H1 (cell line): ENCODE measurements around the gene ALDH5A1. TPM values are rescaled to one million over a fixed set of nuclear protein-coding genes. Genes with fewer than 3 reads are reported as not detected.

ENCODE experiments used
- CTCF ChIA-PET: fragments of 300-600 bp; sonication (Branson Sonifier 250); formaldehyde crosslinking; loops from one replicate; lab custom pipeline; 2021; ENCODE audit not compliant: partially characterized antibody; lab: Charles Lee
- POLR2A ChIA-PET: fragments of 300-600 bp; sonication (Branson Sonifier 250); formaldehyde crosslinking; loops from one replicate; lab custom pipeline; 2021; ENCODE audit warnings: inconsistent platforms; ENCODE audit not compliant: partially characterized antibody; lab: Charles Lee
- DNase-seq, 2 experiments: peaks; one replicate each; pipeline versions ENCODE4 v3.0.0 to v3.0.0-alpha.2; 2010 to 2022; ENCODE audit warnings: low spot score in 2 of 2, low read depth in 1 of 2, mixed read lengths in 1 of 2
- FAIRE-seq: peaks from 2 replicates; lab custom pipeline; 2011; peaks lifted over from hg19 to GRCh38; lab: Jason Lieb, UNC
- H2AFZ ChIP-seq: 2 replicates; pipeline ENCODE4 v1.8.1; 2012; ENCODE audit warnings: low read length, inconsistent platforms
- H2AK5ac ChIP-seq: 2 replicates; pipeline ENCODE4 v1.6.1; 2013; ENCODE audit warnings: low read depth, low read length
- H2BK120ac ChIP-seq: replicated peaks from 2 replicates; pipeline ENCODE3; 2013; ENCODE audit warnings: low read depth, low read length, inconsistent platforms
- H2BK12ac ChIP-seq: 2 replicates; pipeline ENCODE4 v1.6.1; 2013; ENCODE audit warnings: low read depth, low read length
- H2BK15ac ChIP-seq: 2 replicates; pipeline ENCODE4 v1.6.1; 2013; ENCODE audit warnings: low read length
- H2BK20ac ChIP-seq: 2 replicates; pipeline ENCODE4 v1.6.1; 2013; ENCODE audit warnings: low read length
- H2BK5ac ChIP-seq: 2 replicates; pipeline ENCODE4 v1.6.1; 2013; ENCODE audit warnings: low read depth, low read length
- H3K14ac ChIP-seq: 2 replicates; pipeline ENCODE4 v1.6.1; 2013; ENCODE audit warnings: inconsistent platforms; ENCODE audit not compliant: insufficient read length
- H3K18ac ChIP-seq: 2 replicates; pipeline ENCODE4 v1.6.1; 2013; ENCODE audit warnings: low read length; ENCODE audit errors: extremely low read depth
- H3K23ac ChIP-seq: 2 replicates; pipeline ENCODE4 v1.6.1; 2013; ENCODE audit warnings: inconsistent platforms; ENCODE audit not compliant: insufficient read length
- H3K23me2 ChIP-seq: 2 replicates; pipeline ENCODE4 v1.6.1; 2013; ENCODE audit warnings: low read depth, low read length
- H3K27ac ChIP-seq: 2 replicates; pipeline ENCODE4 v1.6.1; 2011; ENCODE audit warnings: low read depth, low read length, inconsistent platforms
- H3K27me3 ChIP-seq, 4 experiments: replicated peaks in 1 of 4; 1 replicate in 1 of 4; 2 replicates in 3 of 4; pipeline versions ENCODE4 v1.6.1 to v1.8.1; 2011 to 2013; ENCODE audit warnings: low read length in 3 of 4, mild to moderate bottlenecking in 3 of 4, inconsistent platforms in 2 of 4, mixed read lengths in 2 of 4, moderate library complexity in 1 of 4; ENCODE audit not compliant: control insufficient read depth in 3 of 4, insufficient read depth in 3 of 4; ENCODE audit errors: extremely low read depth in 1 of 4
- H3K36me3 ChIP-seq, 4 experiments: 2 replicates each; pipeline versions ENCODE4 v1.6.1 to v1.8.1; 2011 to 2013; ENCODE audit warnings: mild to moderate bottlenecking in 4 of 4, low read length in 3 of 4, moderate library complexity in 2 of 4, control low read depth in 1 of 4, inconsistent platforms in 1 of 4; ENCODE audit not compliant: insufficient read depth in 4 of 4, control insufficient read depth in 2 of 4
- H3K4ac ChIP-seq: replicated peaks from 2 replicates; pipeline ENCODE3; 2013; ENCODE audit warnings: low read length, low read depth, mixed read lengths, inconsistent platforms; ENCODE audit not compliant: insufficient read length
- H3K4me1 ChIP-seq, 4 experiments: replicated peaks in 1 of 4; 1 replicate in 1 of 4; 2 replicates in 3 of 4; pipeline versions ENCODE4 v1.6.1 to v1.8.1; 2011 to 2013; ENCODE audit warnings: low read length in 3 of 4, inconsistent platforms in 2 of 4, mixed read lengths in 1 of 4; ENCODE audit not compliant: insufficient read depth in 4 of 4, control insufficient read depth in 3 of 4
- H3K4me2 ChIP-seq, 2 experiments: 2 replicates each; pipeline versions ENCODE4 v1.6.1 to v1.8.1; 2011 to 2013; ENCODE audit warnings: low read depth in 2 of 2, low read length in 2 of 2, control low read depth in 1 of 2, inconsistent platforms in 1 of 2, mild to moderate bottlenecking in 1 of 2; ENCODE audit not compliant: insufficient read depth in 1 of 2
- H3K4me3 ChIP-seq, 4 experiments: fragments of 200-600, 300-600 bp in 1 of 4; sonication (generic), shearing (Covaris generic), sonication (Bioruptor Twin) in 1 of 4; 2 replicates each; pipeline versions ENCODE4 v1.5.1 to v1.8.1; 2011 to 2016; ENCODE audit warnings: low read length in 4 of 4, low read depth in 3 of 4, control low read depth in 2 of 4, inconsistent platforms in 2 of 4, mild to moderate bottlenecking in 2 of 4, mixed read lengths in 1 of 4, moderate library complexity in 1 of 4; ENCODE audit not compliant: insufficient read depth in 2 of 4; ENCODE audit errors: extremely low read depth in 1 of 4
- H3K56ac ChIP-seq: replicated peaks from 2 replicates; pipeline ENCODE3; 2013; ENCODE audit warnings: low read depth, mild to moderate bottlenecking, mixed read lengths, low read length, inconsistent platforms; ENCODE audit not compliant: insufficient read length
- H3K79me1 ChIP-seq: 2 replicates; pipeline ENCODE4 v1.6.1; 2013; ENCODE audit warnings: low read depth, low read length, control low read depth
- H3K79me2 ChIP-seq, 2 experiments: 2 replicates each; pipeline versions ENCODE4 v1.6.1 to v1.8.1; 2012 to 2013; ENCODE audit warnings: low read length in 2 of 2, mild to moderate bottlenecking in 2 of 2, inconsistent platforms in 1 of 2; ENCODE audit not compliant: insufficient read depth in 2 of 2, control insufficient read depth in 1 of 2
- H3K9ac ChIP-seq, 4 experiments: replicated peaks in 1 of 4; 1 replicate in 1 of 4; 2 replicates in 3 of 4; pipeline versions ENCODE4 v1.6.1 to v1.8.1; 2011 to 2013; ENCODE audit warnings: low read depth in 3 of 4, low read length in 3 of 4, control low read depth in 2 of 4, mild to moderate bottlenecking in 2 of 4, moderate library complexity in 2 of 4, inconsistent platforms in 1 of 4; ENCODE audit errors: extremely low read depth in 1 of 4
- H3K9me3 ChIP-seq, 2 experiments: 2 replicates each; pipeline versions ENCODE4 v1.6.1 to v1.8.1; 2012 to 2013; ENCODE audit warnings: mild to moderate bottlenecking in 2 of 2, moderate library complexity in 2 of 2, control low read depth in 1 of 2, inconsistent platforms in 1 of 2, low read depth in 1 of 2, low read length in 1 of 2, mixed read lengths in 1 of 2; ENCODE audit not compliant: insufficient read depth in 2 of 2
- H4K20me1 ChIP-seq, 2 experiments: replicated peaks in 1 of 2; 2 replicates each; pipeline versions ENCODE3 to v1.8.1; 2011 to 2013; ENCODE audit warnings: inconsistent platforms in 2 of 2, low read length in 2 of 2, mild to moderate bottlenecking in 1 of 2; ENCODE audit not compliant: insufficient read depth in 2 of 2, control insufficient read depth in 1 of 2
- H4K5ac ChIP-seq: 2 replicates; pipeline ENCODE4 v1.6.1; 2013; ENCODE audit warnings: low read length, low read depth, mixed read lengths, inconsistent platforms; ENCODE audit not compliant: insufficient read length
- H4K8ac ChIP-seq: 2 replicates; pipeline ENCODE4 v1.8.0; 2013; ENCODE audit warnings: mild to moderate bottlenecking, moderate library complexity, low read length, inconsistent platforms; ENCODE audit not compliant: insufficient read depth; ENCODE audit errors: extremely low read depth
- H4K91ac ChIP-seq: replicated peaks from 2 replicates; pipeline ENCODE3; 2013; ENCODE audit warnings: low read length, mixed read lengths, inconsistent platforms; ENCODE audit not compliant: insufficient read length
- HDAC2 ChIP-seq, 2 experiments: fragments of 300-600 bp in 1 of 2; sonication (generic) in 1 of 2; IDR thresholded peaks; 2 replicates each; pipeline ENCODE4 v1.6.1; 2011 to 2012; ENCODE audit warnings: low read depth in 2 of 2, low read length in 2 of 2, mild to moderate bottlenecking in 2 of 2, moderate library complexity in 2 of 2, borderline replicate concordance in 1 of 2, inconsistent platforms in 1 of 2
- RXRA ChIP-seq: IDR thresholded peaks from 2 replicates; pipeline ENCODE4 v1.6.1; 2011; ENCODE audit warnings: low read depth, mild to moderate bottlenecking, low read length, moderate library complexity; ENCODE audit not compliant: insufficient read depth
- WGBS, 2 experiments: shearing (Covaris generic) in 1 of 2; methylation state at CpG; one replicate each; pipeline versions ENCODE4 v1.1.6 to v1.1.7; 2013 to 2015; ENCODE audit warnings: low lambda C conversion rate in 2 of 2, mixed read lengths in 2 of 2, inconsistent platforms in 1 of 2, low coverage in 1 of 2, missing lambda C conversion rate in 1 of 2; ENCODE audit not compliant: insufficient replicate concordance in 2 of 2, insufficient coverage in 1 of 2, insufficient read length in 1 of 2; ENCODE audit errors: extremely low coverage in 1 of 2, missing lambda C conversion rate in 1 of 2; 5-methylcytosine and 5-hydroxymethylcytosine counted together
- polyA plus RNA-seq, 7 experiments: library from polyadenylated mRNA; depleted of rRNA in 3 of 7; stranded (reverse) in 5 of 7; unstranded in 2 of 7; fragments of >200 nt in 5 of 7; fragments of 200-250 nt in 2 of 7; gene quantifications; 1 replicate in 5 of 7; 2 replicates in 1 of 7; 4 replicates in 1 of 7; pipeline versions ENCODE4 v1.2.1 to v1.2.3, GENCODE V29; 2011 to 2013; ENCODE audit warnings: missing spikeins in 2 of 7, mixed read lengths in 2 of 7
- total RNA-seq: library from RNA; stranded (reverse); fragmentation: NEBNext Ultra II Directional; extraction: Animal tissue kit (Norgen Biotek cat#: 25700); gene quantifications from 2 replicates; pipeline ENCODE4 v1.2.1, GENCODE V29; 2021
- TF ChIP-seq, protein P1 (sequence below): IDR thresholded peaks from 2 replicates; pipeline ENCODE4 v1.6.1; 2012; ENCODE audit warnings: inconsistent platforms

Gene ALDH5A1
- total and polyA plus RNA-seq, 2 of the 8 experiments (the other 6 are each of a cell fraction or from before 2014, with no cell fraction given), result 1.5 to 2.4 TPM

DNA sequence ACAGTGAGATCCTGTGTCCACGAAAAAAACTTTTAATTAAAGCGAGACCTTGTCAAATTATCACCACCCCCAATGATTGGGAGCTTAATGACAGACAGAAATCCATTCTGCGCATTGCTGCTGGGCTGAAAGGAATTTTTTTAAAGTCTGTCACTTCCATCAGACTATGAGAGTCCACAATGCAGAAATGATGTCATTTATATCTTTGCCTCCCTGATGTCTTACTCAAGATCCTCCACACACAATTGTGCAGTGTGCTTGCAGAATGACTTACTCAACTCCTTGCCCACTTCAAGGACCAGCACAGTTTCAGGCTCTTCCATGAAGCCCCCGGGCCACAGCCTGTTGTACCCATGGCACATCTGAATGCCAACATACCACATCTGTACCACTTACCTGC is 46.4 kb upstream of the ALDH5A1 start:
- H2BK5ac ChIP-seq, result no peak overlapping the region
- no peak overlapping the region for H3K56ac ChIP-seq
- H4K91ac ChIP-seq, result no peak overlapping the region
- no peaks in the 10 kb centered on the region for H3K36me3 ChIP-seq
- no peak overlapping the region for H2BK15ac ChIP-seq
- no peaks in the 10 kb centered on the region for H3K23me2 ChIP-seq
- H4K20me1 ChIP-seq, result peaks cover 0 to 2% of the 10 kb centered on the region in 2 experiments
- no peak overlapping the region for H2BK12ac ChIP-seq
- no peak overlapping the region for H3K18ac ChIP-seq
- H3K4me3 ChIP-seq, result no peak overlapping the region
- H2BK120ac ChIP-seq, result no peak overlapping the region
- DNase-seq (no peak), FAIRE-seq (no peak)
- H3K27me3 ChIP-seq, result no peaks in the 10 kb centered on the region
- H3K79me2 ChIP-seq, result no peaks in the 10 kb centered on the region
- no peak overlapping the region for H3K27ac ChIP-seq
- H3K9me3 ChIP-seq, result no peaks in the 10 kb centered on the region
- H3K9ac ChIP-seq, result no peak overlapping the region
- no peak overlapping the region for H3K23ac ChIP-seq
- peaks cover 0 to 4% (median 2%) of the 10 kb centered on the region in 4 experiments; a peak in 2 of 7 replicates for H3K4me1 ChIP-seq
- WGBS, 2 experiments, result 64% methylated on average over 4 of the region's 4 CpGs; no CpG with 5 or more reads in 1 of the 2 experiments
- ChIA-PET POLR2A (interaction anchor here (0.6 kb wide), 1 partner anchor 21 kb away, joined by 3 read pairs; no protein-coding TSS in a partner anchor), CTCF (interaction anchor here (1.0 to 2.8 kb wide), 2 partner anchors 12 to 20 kb away, joined by 3 to 10 read pairs; no protein-coding TSS in a partner anchor)
- H4K5ac ChIP-seq, result no peak overlapping the region
- no peaks in the 10 kb centered on the region for H3K79me1 ChIP-seq
- no peak overlapping the region for H3K4me2 ChIP-seq
- no peak overlapping the region for H4K8ac ChIP-seq
- no peak overlapping the region for H3K14ac ChIP-seq
- no peak overlapping the region for H2BK20ac ChIP-seq
- H2AK5ac ChIP-seq, result no peak overlapping the region
- no peak overlapping the region for H3K4ac ChIP-seq
- no peak overlapping the region for H2AFZ ChIP-seq
- TF ChIP-seq, protein P1, sequence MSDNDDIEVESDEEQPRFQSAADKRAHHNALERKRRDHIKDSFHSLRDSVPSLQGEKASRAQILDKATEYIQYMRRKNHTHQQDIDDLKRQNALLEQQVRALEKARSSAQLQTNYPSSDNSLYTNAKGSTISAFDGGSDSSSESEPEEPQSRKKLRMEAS, result no peak
- no peak for TF ChIP-seq HDAC2 (IDR thresholded peaks at IDR 0.05; ENCODE audit: borderline replicate concordance in 1 of 2, low read depth in 2 of 2, low read length in 2 of 2)
- TF ChIP-seq RXRA, result no peak
